GM23248 (cell line): ENCODE results near the gene SYNDIG1. TPM values are rescaled to one million over a fixed set of nuclear protein-coding genes. Genes with fewer than 3 reads are reported as not detected.
"Not testable (repeated sequence)": the region's sequence is repeated elsewhere in the genome, so short reads cannot be mapped to it uniquely, and the experiment has no call there.

Experiments
- DNase-seq: peaks from one replicate; pipeline ENCODE4 v3.0.0-alpha.2; 2015
- H2AFZ ChIP-seq: fragments of 200-600 bp; sonication (generic); 2 replicates; pipeline ENCODE4 v1.6.1; 2016; ENCODE audit warnings: antibody characterized with exemption
- H3F3A ChIP-seq: fragments of 200-600 bp; sonication (generic); 2 replicates; pipeline ENCODE4 v1.6.1; 2016; ENCODE audit warnings: mild to moderate bottlenecking, antibody characterized with exemption, mixed run types; ENCODE audit not compliant: insufficient read depth
- H3K27ac ChIP-seq: fragments of 200-600 bp; sonication (generic); 2 replicates; pipeline ENCODE4 v1.5.1; 2016; ENCODE audit warnings: mild to moderate bottlenecking
- H3K27me3 ChIP-seq: fragments of 200-600 bp; sonication (generic); replicated peaks from 2 replicates; pipeline ENCODE4 v1.6.1; 2016; ENCODE audit warnings: mild to moderate bottlenecking; ENCODE audit not compliant: insufficient read depth
- H3K36me3 ChIP-seq: fragments of 200-600 bp; sonication (generic); 2 replicates; pipeline ENCODE4 v1.6.1; 2016; ENCODE audit warnings: low read depth, mild to moderate bottlenecking
- H3K4me1 ChIP-seq: fragments of 200-600 bp; sonication (generic); 2 replicates; pipeline ENCODE4 v1.6.1; 2016; ENCODE audit warnings: mild to moderate bottlenecking; ENCODE audit not compliant: insufficient read depth
- H3K4me2 ChIP-seq: fragments of 200-600 bp; sonication (generic); one replicate; pipeline ENCODE4 v1.6.1; 2016; ENCODE audit warnings: mild to moderate bottlenecking; ENCODE audit not compliant: unreplicated experiment
- H3K4me3 ChIP-seq: fragments of 200-600 bp; sonication (generic); 2 replicates; pipeline ENCODE4 v1.5.1; 2016; ENCODE audit warnings: mild to moderate bottlenecking
- H3K79me2 ChIP-seq: fragments of 200-600 bp; sonication (generic); 2 replicates; pipeline ENCODE4 v1.6.1; 2016; ENCODE audit warnings: mild to moderate bottlenecking; ENCODE audit not compliant: insufficient read depth
- H3K9ac ChIP-seq: fragments of 200-600 bp; sonication (generic); 2 replicates; pipeline ENCODE4 v1.6.1; 2016; ENCODE audit warnings: mild to moderate bottlenecking
- H3K9me2 ChIP-seq: fragments of 200-600 bp; sonication (generic); 2 replicates; pipeline ENCODE4 v1.6.1; 2016; ENCODE audit warnings: mixed run types, mild to moderate bottlenecking, moderate library complexity; ENCODE audit not compliant: insufficient read depth
- H3K9me3 ChIP-seq: fragments of 200-600 bp; sonication (generic); one replicate; pipeline ENCODE4 v1.6.1; 2017; ENCODE audit warnings: low read depth
- H4K20me1 ChIP-seq: fragments of 200-600 bp; sonication (generic); 2 replicates; pipeline ENCODE4 v1.6.0; 2016; ENCODE audit not compliant: insufficient read depth
- EZH2 ChIP-seq: fragments of 200-600 bp; sonication (generic); IDR thresholded peaks from 2 replicates; pipeline ENCODE4 v1.6.1; 2018; ENCODE audit warnings: antibody characterized with exemption, mild to moderate bottlenecking; ENCODE audit not compliant: insufficient read depth, poor library complexity, severe bottlenecking
- EZH2phosphoT487 ChIP-seq: fragments of 200-600 bp; sonication (generic); IDR thresholded peaks from 2 replicates; pipeline ENCODE4 v1.6.1; 2018; ENCODE audit warnings: antibody characterized with exemption, moderate library complexity, mild to moderate bottlenecking, low read depth; ENCODE audit not compliant: insufficient read depth
- whole genome bisulfite sequencing, 2 experiments: methylation state at CpG; one replicate each; pipeline ENCODE4 v1.1.6; 2015 to 2017; ENCODE audit warnings: low lambda C conversion rate in 2 of 2, low coverage in 1 of 2; ENCODE audit errors: missing lambda C conversion rate in 2 of 2; 5-methylcytosine and 5-hydroxymethylcytosine counted together
- in situ Hi-C: fragments of 300-500 bp; cut with MboI; formaldehyde crosslinking; loops from 2 replicates; pipeline ENCODE4 v1.15.0; 2020
- polyA plus RNA-seq: library from polyadenylated mRNA; unstranded; fragments of >200 nt; fragmentation: Nextera tagmentation; extraction: Ambion mirVana; gene quantifications from 2 replicates; pipeline ENCODE4 v1.2.1, GENCODE V29; 2016
- total RNA-seq: library from RNA; depleted of rRNA; stranded (reverse); fragments of >200 nt; shearing (Covaris generic); gene quantifications from 2 replicates; pipeline ENCODE4 v1.2.3, GENCODE V29; 2014

The SYNDIG1 gene
- total and polyA plus RNA-seq, 2 experiments from 2014 or later = 1.6 to 2.6 TPM

- Histone ChIP-seq H3K36me3 (no peaks in the 10 kb centered on the region), H3K27me3 (peaks cover 13% of the 10 kb centered on the region; the same call in 1 of the 2 replicates), H3K9me3 (no peaks in the 10 kb centered on the region), H3K4me3 (no peak overlapping the region), H3K9me2 (no peaks in the 10 kb centered on the region), H2AFZ (no peak overlapping the region), H3K4me1 (no peaks in the 10 kb centered on the region), H3K79me2 (no peaks in the 10 kb centered on the region), H3K27ac (no peak overlapping the region), H3F3A (no peaks in the 10 kb centered on the region), H4K20me1 (no peaks in the 10 kb centered on the region), H3K9ac (no peak overlapping the region), H3K4me2 (no peak overlapping the region)
- no peak for DNase-seq
- WGBS, 2 experiments = 61 to 83% methylated on average over 1 to 21 of the region's 21 CpGs
- in situ Hi-C loops = no loop called here
- TF ChIP-seq EZH2 = no peak
- TF ChIP-seq EZH2phosphoT487 = no peak
Measured at GRCh38 chr20:24617757-24618450, 148.5 kb downstream of the SYNDIG1 start.

- no peak for DNase-seq
- in situ Hi-C loops = no loop called here
- Histone ChIP-seq H3K79me2 (no peaks in the 10 kb centered on the region), H3K9me2 (no peaks in the 10 kb centered on the region), H3K36me3 (no peaks in the 10 kb centered on the region), H3K9ac (no peak overlapping the region), H2AFZ (no peak overlapping the region), H3K4me3 (no peak overlapping the region), H3K4me1 (no peaks in the 10 kb centered on the region), H3K27me3 (peaks cover 13% of the 10 kb centered on the region; the same call in 1 of the 2 replicates), H3F3A (no peaks in the 10 kb centered on the region), H3K4me2 (no peak overlapping the region), H3K27ac (no peak overlapping the region), H3K9me3 (no peaks in the 10 kb centered on the region), H4K20me1 (no peaks in the 10 kb centered on the region)
- TF ChIP-seq EZH2phosphoT487 (no peak), EZH2 (no peak)
- WGBS, 2 experiments = 80 to 84% methylated on average over 1 of the region's 1 CpG
Measured at GRCh38 chr20:24618739-24619138, 149.3 kb downstream of the SYNDIG1 start.

- Histone ChIP-seq H3K36me3 (no peaks in the 10 kb centered on the region), H3K9me3 (no peaks in the 10 kb centered on the region), H3K4me3 (no peak overlapping the region), H2AFZ (no peak overlapping the region), H4K20me1 (no peaks in the 10 kb centered on the region), H3K27ac (no peak overlapping the region), H3K9me2 (no peaks in the 10 kb centered on the region), H3K4me1 (no peaks in the 10 kb centered on the region), H3F3A (no peaks in the 10 kb centered on the region), H3K9ac (no peak overlapping the region), H3K27me3 (peaks cover 14% of the 10 kb centered on the region; the same call in 1 of the 2 replicates), H3K79me2 (no peaks in the 10 kb centered on the region), H3K4me2 (no peak overlapping the region)
- WGBS, 2 experiments = 77 to 83% methylated on average over 3 of the region's 3 CpGs
- DNase-seq = no peak
- in situ Hi-C loops = no loop called here
- no peak for TF ChIP-seq EZH2phosphoT487
- TF ChIP-seq EZH2 = no peak
Measured at GRCh38 chr20:24619212-24619611, 149.8 kb downstream of the SYNDIG1 start.

GRCh38 chr20:24620937-24621519 is 151.6 kb downstream of the SYNDIG1 start:
- H2AFZ ChIP-seq = no peak overlapping the region
- TF ChIP-seq EZH2 (no peak), EZH2phosphoT487 (no peak)
- H3K27me3 ChIP-seq = peaks cover 18% of the 10 kb centered on the region; the same call in 1 of the 2 replicates
- no peak overlapping the region for H3K4me2 ChIP-seq
- H4K20me1 ChIP-seq = no peaks in the 10 kb centered on the region
- H3K27ac ChIP-seq = no peak overlapping the region
- no peaks in the 10 kb centered on the region for H3K9me2 ChIP-seq
- H3K4me1 ChIP-seq = no peaks in the 10 kb centered on the region
- no peaks in the 10 kb centered on the region for H3F3A ChIP-seq
- H3K9me3 ChIP-seq = no peaks in the 10 kb centered on the region
- 52 to 67% methylated on average over 1 of the region's 1 CpG for WGBS, 2 experiments
- no peak overlapping the region for H3K9ac ChIP-seq
- H3K79me2 ChIP-seq = no peaks in the 10 kb centered on the region
- DNase-seq = no peak
- in situ Hi-C loops = no loop called here
- H3K36me3 ChIP-seq = no peaks in the 10 kb centered on the region
- no peak overlapping the region for H3K4me3 ChIP-seq

GRCh38 chr20:24622856-24623255 is 153.4 kb downstream of the SYNDIG1 start:
- Histone ChIP-seq H3F3A (no peaks in the 10 kb centered on the region), H4K20me1 (no peaks in the 10 kb centered on the region), H3K4me2 (no peak overlapping the region), H3K9ac (no peak overlapping the region), H3K27ac (no peak overlapping the region), H3K9me2 (no peaks in the 10 kb centered on the region), H3K4me1 (no peaks in the 10 kb centered on the region), H2AFZ (no peak overlapping the region), H3K9me3 (no peaks in the 10 kb centered on the region), H3K27me3 (peaks cover 18% of the 10 kb centered on the region; the same call in 1 of the 2 replicates), H3K4me3 (no peak overlapping the region), H3K79me2 (no peaks in the 10 kb centered on the region), H3K36me3 (no peaks in the 10 kb centered on the region)
- no peak for TF ChIP-seq EZH2phosphoT487
- no peak for TF ChIP-seq EZH2
- DNase-seq = no peak
- in situ Hi-C loops = no loop called here
- WGBS, 2 experiments = 4 to 14% methylated on average over 3 of the region's 3 CpGs

GRCh38 chr20:24626141-24626540 is 156.7 kb downstream of the SYNDIG1 start:
- H4K20me1 ChIP-seq, H3K27ac ChIP-seq, DNase-seq, H3K4me2 ChIP-seq, H3K4me1 ChIP-seq, H3F3A ChIP-seq, H3K4me3 ChIP-seq, H3K79me2 ChIP-seq, in situ Hi-C loops, H3K9me3 ChIP-seq, H2AFZ ChIP-seq, H3K9ac ChIP-seq, H3K36me3 ChIP-seq, H3K9me2 ChIP-seq, H3K27me3 ChIP-seq: not testable (repeated sequence)
- 80 to 85% methylated on average over 1 to 23 of the region's 29 CpGs for WGBS, 2 experiments
